ENCODE measurements around the gene TRH.
A peak's percentile ranks its signal among the peaks of the same experiment; 100 is the strongest.

TRH gene

DNA sequence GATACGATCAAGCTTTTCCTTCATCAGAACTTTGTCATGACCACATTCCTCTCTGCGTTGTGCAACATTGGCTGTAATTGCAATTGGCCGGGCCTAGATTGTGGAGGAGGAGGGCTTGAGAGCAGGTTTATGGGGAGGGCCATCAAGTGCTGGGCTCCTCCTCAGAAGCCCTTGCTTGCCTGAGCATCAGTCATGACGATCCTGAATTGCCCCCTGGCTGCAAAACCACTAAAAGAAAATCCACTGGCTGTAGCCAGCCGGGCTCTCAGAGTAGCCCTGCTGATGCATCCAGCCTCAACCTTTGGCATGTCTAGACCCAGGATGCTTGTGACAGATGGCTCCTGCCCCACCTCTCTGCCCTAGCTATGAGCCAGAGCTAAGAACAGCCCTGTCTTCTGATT is 13.4 kb upstream of the TRH start:
- H3K4me2 ChIP-seq = no peak overlapping the region
- H3K27ac ChIP-seq = no peak overlapping the region
- H3K4me1 ChIP-seq = no peaks in the 10 kb centered on the region
- H3K9ac ChIP-seq = no peak overlapping the region
- no peaks in the 10 kb centered on the region for H4K20me1 ChIP-seq
- TF ChIP-seq Cebpa-rat (IDR thresholded peaks at IDR 0.05) = no peak
- H3K4me3 ChIP-seq = no peak overlapping the region
- no peaks in the 10 kb centered on the region for H3K27me3 ChIP-seq
- no peaks in the 10 kb centered on the region for H3K9me3 ChIP-seq
- no peaks in the 10 kb centered on the region for H3K36me3 ChIP-seq

DNA sequence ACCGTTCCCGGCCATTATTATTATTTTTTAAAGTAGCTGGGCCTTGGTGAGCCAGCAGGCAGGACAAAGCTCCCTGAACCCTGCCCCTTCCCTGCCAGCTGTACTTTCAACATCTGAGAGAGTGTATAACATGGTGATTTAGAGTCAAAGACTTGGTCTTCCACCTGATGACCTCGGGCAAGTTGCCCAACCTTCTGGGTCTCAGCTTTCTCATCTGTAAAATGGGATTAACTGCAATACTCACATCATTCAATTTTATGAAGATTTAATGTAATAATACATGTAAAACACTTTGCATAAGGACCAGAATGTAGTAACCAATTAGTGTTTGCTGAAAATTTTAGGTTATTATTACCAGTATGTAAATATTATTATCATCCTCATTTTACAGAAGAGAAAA is 11.9 kb upstream of the TRH start:
- Histone ChIP-seq H3K36me3 (no peaks in the 10 kb centered on the region), H3K9me3 (no peaks in the 10 kb centered on the region), H3K4me1 (peaks cover 14% of the 10 kb centered on the region), H3K4me3 (no peak overlapping the region), H3K4me2 (no peak overlapping the region), H3K27me3 (no peaks in the 10 kb centered on the region), H3K27ac (no peak overlapping the region), H4K20me1 (no peaks in the 10 kb centered on the region), H3K9ac (no peak overlapping the region)
- no peak for TF ChIP-seq Cebpa-rat (IDR thresholded peaks at IDR 0.05)

DNA sequence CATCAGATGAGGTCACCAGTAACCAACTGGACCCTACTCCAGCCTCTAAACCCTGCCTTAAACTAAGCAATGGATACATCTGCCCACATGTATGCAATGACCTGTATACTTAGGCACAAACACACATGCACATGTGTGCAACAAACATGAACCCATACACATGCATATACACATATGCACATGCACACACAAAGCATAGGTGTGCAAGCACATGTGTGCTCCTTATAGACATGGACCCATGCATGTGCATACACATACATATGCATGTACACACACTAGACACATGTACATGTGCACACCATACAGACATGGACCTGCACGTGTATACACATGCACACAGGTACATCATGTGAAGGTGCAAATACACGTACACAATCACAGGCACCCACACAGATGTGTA is 8.6 kb upstream of the TRH start:
- Histone ChIP-seq H3K9me3 (no peaks in the 10 kb centered on the region), H3K9ac (no peak overlapping the region), H3K27me3 (no peaks in the 10 kb centered on the region), H4K20me1 (no peaks in the 10 kb centered on the region), H3K4me3 (no peak overlapping the region), H3K4me2 (no peak overlapping the region), H3K4me1 (peaks cover 16% of the 10 kb centered on the region), H3K27ac (no peak overlapping the region), H3K36me3 (no peaks in the 10 kb centered on the region)
- no peak for TF ChIP-seq Cebpa-rat (IDR thresholded peaks at IDR 0.05)

DNA sequence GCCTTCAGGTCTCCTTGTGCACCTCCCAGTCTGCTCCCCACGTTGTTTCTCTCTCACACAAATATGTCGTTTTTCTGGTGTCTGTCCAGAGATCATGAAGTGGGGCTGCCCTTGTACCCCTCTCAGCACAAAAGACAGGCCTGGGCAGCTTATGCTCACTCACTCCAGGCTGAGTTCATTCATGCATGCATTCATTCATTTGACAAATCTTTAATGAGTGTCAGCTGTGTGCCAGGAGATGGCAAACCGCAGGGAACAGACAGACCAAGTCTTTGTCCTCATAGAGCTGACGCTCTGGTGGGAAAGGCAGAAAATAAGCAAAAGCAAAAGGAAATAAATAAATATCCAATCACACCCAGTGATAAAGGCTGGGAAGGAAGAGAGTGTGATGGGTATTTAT is 7.6 kb upstream of the TRH start:
- no peaks in the 10 kb centered on the region for H3K36me3 ChIP-seq
- peak overlapping the region; percentile 35 for H3K4me2 ChIP-seq
- H3K4me1 ChIP-seq = peaks cover 16% of the 10 kb centered on the region
- H3K27ac ChIP-seq = peak overlapping the region; percentile 23; the same call in 1 of the 2 replicates
- H3K27me3 ChIP-seq = no peaks in the 10 kb centered on the region
- no peaks in the 10 kb centered on the region for H4K20me1 ChIP-seq
- H3K4me3 ChIP-seq = no peak overlapping the region
- no peak overlapping the region for H3K9ac ChIP-seq
- TF ChIP-seq Cebpa-rat (IDR thresholded peaks at IDR 0.05) = no peak
- no peaks in the 10 kb centered on the region for H3K9me3 ChIP-seq

DNA sequence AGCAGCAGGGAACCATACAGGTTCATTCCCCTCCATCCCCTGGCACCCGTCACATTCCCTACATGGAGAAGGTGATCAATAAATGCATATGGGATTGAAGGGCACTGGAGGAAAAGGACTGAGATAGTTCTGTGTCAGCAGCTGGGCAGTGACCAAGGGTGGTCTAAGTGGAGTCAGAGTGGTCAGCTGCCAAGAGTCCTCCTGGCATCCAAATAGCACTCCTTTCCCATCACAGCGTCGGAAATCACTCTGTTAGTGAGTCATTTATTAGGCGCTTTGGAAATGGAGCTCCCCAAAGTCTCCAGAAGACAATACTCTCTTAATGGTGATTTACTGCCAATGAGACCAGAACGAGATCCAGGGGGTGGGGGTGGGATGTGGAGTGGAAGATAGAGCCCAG is 6.8 kb upstream of the TRH start:
- H3K27ac ChIP-seq = no peak overlapping the region
- no peak for TF ChIP-seq Cebpa-rat (IDR thresholded peaks at IDR 0.05)
- peaks cover 2% of the 10 kb centered on the region; the same call in 1 of the 2 replicates for H3K27me3 ChIP-seq
- H3K9me3 ChIP-seq = no peaks in the 10 kb centered on the region
- H3K4me2 ChIP-seq = 0 out of 2 replicates have a peak overlapping the region, but pooled peaks have one; percentile 35
- H3K4me1 ChIP-seq = peaks cover 16% of the 10 kb centered on the region
- no peaks in the 10 kb centered on the region for H3K36me3 ChIP-seq
- H4K20me1 ChIP-seq = no peaks in the 10 kb centered on the region
- H3K4me3 ChIP-seq = no peak overlapping the region
- H3K9ac ChIP-seq = no peak overlapping the region

DNA sequence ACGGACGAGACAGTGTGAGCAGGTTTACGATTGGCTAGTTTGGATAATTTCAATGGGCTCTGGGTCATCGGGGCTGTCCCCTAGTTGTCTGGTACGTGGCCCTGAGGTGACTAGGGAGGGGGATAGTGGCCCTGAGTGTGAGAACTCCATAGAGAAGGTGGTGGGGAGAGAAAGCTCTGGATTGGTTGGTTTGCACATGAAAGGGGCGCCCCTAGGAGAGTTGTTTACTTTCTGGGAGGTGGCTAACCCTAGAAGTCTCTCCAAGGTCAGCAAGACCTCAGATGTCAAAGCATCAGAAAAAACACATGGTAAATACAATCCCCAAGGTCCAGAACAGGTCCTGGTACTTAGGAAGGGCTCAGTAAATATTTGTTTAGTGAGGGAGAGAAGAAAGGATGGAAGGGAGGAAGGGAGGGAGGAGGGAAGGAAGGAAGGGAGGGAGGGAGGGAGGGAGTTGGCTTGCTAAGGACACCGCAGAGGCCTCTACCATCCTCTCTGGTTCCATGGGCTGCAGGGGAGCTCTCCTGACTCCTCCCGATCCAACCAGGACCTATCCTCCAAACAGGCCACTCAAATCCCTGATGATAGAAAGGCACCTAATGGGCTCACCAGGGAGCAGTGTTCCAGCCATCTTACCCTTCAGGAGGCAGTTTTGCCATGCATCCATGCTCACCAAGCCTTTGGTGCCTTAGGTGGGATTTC is 3.0 kb upstream of the TRH start:
- Histone ChIP-seq H3K9me3 (no peaks in the 10 kb centered on the region), H3K4me2 (no peak overlapping the region), H3K36me3 (no peaks in the 10 kb centered on the region), H4K20me1 (peaks cover 16% of the 10 kb centered on the region; the same call in 1 of the 2 replicates), H3K4me3 (no peak overlapping the region), H3K27ac (no peak overlapping the region), H3K9ac (no peak overlapping the region), H3K27me3 (peaks cover 40% of the 10 kb centered on the region), H3K4me1 (peaks cover 34% of the 10 kb centered on the region)
- TF ChIP-seq Cebpa-rat (IDR thresholded peaks at IDR 0.05) = no peak

DNA sequence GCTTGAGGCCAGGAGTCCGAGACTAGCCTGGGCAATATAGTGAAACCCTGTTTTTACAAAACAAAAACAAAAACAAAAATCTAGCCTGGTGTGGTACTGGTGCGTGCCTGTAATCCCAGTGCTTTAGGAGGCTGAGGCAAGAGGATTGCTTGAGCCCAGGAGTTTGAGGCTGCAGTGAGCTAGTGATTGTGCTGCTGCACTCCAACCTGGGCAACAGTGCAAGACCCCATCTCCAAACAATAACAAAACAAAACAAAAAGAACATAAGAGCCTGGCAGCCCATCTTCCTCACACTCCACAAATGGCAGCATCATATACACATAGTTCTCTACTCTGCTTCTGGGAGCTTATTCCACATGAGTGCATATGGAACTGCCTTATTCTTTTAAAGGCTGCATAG is 2.2 kb upstream of the TRH start:
- TF ChIP-seq Cebpa-rat (IDR thresholded peaks at IDR 0.05) = no peak
- peaks cover 46% of the 10 kb centered on the region for H3K27me3 ChIP-seq
- no peak overlapping the region for H3K27ac ChIP-seq
- peaks cover 16% of the 10 kb centered on the region; the same call in 1 of the 2 replicates for H4K20me1 ChIP-seq
- H3K4me1 ChIP-seq = peaks cover 26% of the 10 kb centered on the region
- no peak overlapping the region for H3K4me2 ChIP-seq
- no peak overlapping the region for H3K4me3 ChIP-seq
- no peaks in the 10 kb centered on the region for H3K9me3 ChIP-seq
- H3K36me3 ChIP-seq = no peaks in the 10 kb centered on the region
- no peak overlapping the region for H3K9ac ChIP-seq

DNA sequence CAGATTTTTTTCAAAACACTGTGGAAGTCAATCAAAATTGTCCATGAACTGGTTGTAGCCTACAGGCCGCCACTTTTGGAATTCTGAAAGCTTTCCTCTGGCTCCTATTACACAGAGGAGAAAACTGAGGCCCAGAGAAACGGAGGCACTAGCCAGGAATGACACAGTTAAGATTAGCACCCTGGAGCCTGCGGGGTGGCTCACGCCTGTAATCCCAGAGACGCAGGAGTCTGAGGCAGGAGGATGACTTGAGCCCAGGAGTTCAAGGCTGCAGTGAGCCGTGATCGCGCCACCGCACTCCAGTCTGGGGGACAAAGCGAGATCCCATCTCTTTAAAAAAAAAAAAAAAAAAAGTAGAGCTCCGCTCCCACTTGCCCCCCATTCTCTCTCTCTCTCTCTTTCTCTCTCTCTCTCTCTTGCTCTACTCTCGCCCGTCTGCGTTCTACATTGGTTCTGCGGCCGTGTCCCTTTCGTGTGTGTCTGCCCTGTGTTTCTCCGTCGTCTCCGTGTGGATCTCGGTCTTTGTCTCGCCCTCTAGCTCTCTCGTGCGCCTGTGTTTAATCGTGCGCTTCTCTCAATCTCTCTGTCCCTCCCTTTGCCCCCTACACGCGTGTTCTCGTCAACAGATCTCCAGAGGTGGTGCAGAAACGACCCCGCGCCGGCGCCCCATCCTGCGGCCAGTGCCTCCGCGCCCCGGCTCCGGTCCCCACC is 512 bp upstream of the TRH start:
- Histone ChIP-seq H3K9ac (peak overlapping the region; percentile 53), H3K9me3 (no peaks in the 10 kb centered on the region), H3K27ac (peak overlapping the region; percentile 14; the same call in 1 of the 2 replicates), H3K36me3 (no peaks in the 10 kb centered on the region), H4K20me1 (peaks cover 16% of the 10 kb centered on the region; the same call in 1 of the 2 replicates), H3K4me3 (peak overlapping the region; percentile 67), H3K4me1 (peaks cover 22% of the 10 kb centered on the region), H3K4me2 (peak overlapping the region; percentile 93), H3K27me3 (peaks cover 46% of the 10 kb centered on the region)
- no peak for TF ChIP-seq Cebpa-rat (IDR thresholded peaks at IDR 0.05)

DNA sequence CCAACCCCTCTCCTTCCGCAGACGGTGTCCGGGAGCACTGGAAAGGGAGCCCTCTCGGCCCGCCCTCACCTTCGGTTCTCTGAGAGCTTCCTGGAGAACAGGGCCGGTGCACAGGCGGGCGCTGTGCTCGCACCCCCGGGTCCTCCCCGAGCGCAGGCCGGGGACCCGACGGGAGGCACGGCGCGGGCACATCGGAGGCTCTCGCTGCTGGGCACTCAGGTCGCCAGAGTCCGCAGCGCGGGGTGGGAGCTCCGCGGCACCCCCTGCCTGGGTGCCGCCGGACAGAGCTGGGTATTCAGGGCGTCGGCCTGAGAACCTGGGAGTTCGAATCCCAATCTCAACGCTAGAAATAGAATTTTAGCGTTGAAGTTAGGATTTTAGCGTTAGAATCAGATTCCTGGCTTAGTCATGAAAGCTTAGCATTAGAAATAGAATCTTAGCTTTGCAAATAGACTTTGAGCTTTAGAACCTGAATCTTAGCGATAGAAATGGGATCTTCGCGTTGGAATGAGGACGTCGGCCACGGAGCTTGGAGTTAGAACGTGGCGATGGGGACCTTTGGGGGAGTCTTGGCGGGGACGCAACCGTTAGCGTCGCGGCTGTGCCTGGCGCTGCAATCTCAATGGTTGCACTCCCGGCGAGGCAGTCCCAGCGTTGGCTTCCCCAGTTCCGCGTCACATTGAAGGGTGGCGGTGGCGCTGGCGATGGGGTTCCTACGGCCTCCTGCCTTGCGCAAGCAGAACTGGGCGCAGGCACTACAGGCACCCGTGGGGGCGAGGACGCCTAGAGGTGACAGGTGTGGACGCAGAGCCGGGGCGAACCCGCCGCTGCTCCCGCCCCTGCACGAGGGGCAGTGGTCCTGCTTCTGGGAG is 549 bp downstream of the TRH start:
- Histone ChIP-seq H3K4me1 (peaks cover 22% of the 10 kb centered on the region), H3K4me3 (peak overlapping the region; percentile 67), H3K27ac (peak overlapping the region; percentile 14; the same call in 1 of the 2 replicates), H3K9me3 (no peaks in the 10 kb centered on the region), H3K36me3 (no peaks in the 10 kb centered on the region), H4K20me1 (peaks cover 16% of the 10 kb centered on the region; the same call in 1 of the 2 replicates), H3K27me3 (peaks cover 46% of the 10 kb centered on the region), H3K9ac (peak overlapping the region; percentile 53), H3K4me2 (peak overlapping the region; percentile 93)
- TF ChIP-seq Cebpa-rat (IDR thresholded peaks at IDR 0.05) = no peak
